ENCODE data around the gene HPSE.
A peak's percentile ranks its signal among the peaks of the same experiment; 100 is the strongest.
"Not testable (repeated sequence)": the region's sequence is repeated elsewhere in the genome, so short reads cannot be mapped to it uniquely, and the experiment has no call there.

HPSE gene

GRCh38 chr4:83335701-83336100 lies 1.1 kb upstream of the HPSE start:
- TF ChIP-seq CTCF (IDR thresholded peaks at IDR 0.05; ENCODE audit: borderline replicate concordance, insufficient read depth, low read depth, low read length) = no peak
- no peak overlapping the region for H3K4me3 ChIP-seq (ENCODE audit: low read depth, low read length)

GRCh38 chr4:83331956-83332355 lies 2.7 kb downstream of the HPSE start:
- no peak for TF ChIP-seq CTCF (IDR thresholded peaks at IDR 0.05; ENCODE audit: borderline replicate concordance, insufficient read depth, low read depth, low read length)
- no peak overlapping the region for H3K4me3 ChIP-seq (ENCODE audit: low read depth, low read length)

DNA sequence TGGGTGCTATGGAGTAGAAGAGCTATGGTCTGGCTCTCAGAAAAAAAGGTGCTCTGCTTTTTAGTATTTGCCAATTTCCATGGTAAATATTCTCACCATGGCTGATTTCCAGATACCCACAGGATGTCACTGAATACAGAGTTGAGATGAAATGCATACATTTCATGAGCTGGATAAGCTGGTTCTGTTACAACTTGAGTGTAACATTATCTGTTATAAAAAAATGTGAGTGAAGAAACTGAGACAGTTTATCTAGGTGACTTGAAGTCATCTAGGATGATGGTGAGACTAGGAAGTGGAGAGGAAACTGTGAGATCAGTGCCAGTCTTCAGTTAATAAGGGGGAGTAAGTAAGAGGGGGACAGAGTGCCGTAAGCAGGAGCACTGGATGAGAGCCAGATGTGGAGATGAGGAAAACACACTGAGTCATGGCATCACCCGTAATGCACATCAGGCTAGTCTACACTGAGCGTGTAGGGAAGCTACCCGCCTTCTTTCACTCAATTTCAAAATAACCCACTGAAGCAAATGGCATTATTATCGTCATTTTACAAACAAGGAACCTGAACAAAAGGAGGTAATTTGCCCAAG lies 5.0 kb downstream of the HPSE start:
- no peak overlapping the region for H3K4me3 ChIP-seq (ENCODE audit: low read depth, low read length)
- TF ChIP-seq CTCF (IDR thresholded peaks at IDR 0.05; ENCODE audit: borderline replicate concordance, insufficient read depth, low read depth, low read length) = no peak

- TF ChIP-seq CTCF (IDR thresholded peaks at IDR 0.05; ENCODE audit: borderline replicate concordance, insufficient read depth, low read depth, low read length) = peak; percentile 14; the same call in 1 of the 2 replicates
- no peak overlapping the region for H3K4me3 ChIP-seq (ENCODE audit: low read depth, low read length)
Observed at GRCh38 chr4:83328521-83329187, 6.0 kb downstream of the HPSE start.

GRCh38 chr4:83326546-83326945 lies 8.1 kb downstream of the HPSE start:
- TF ChIP-seq CTCF (IDR thresholded peaks at IDR 0.05; ENCODE audit: borderline replicate concordance, insufficient read depth, low read depth, low read length) = no peak
- H3K4me3 ChIP-seq (ENCODE audit: low read depth, low read length) = no peak overlapping the region

GRCh38 chr4:83325306-83325705 lies 9.3 kb downstream of the HPSE start:
- H3K4me3 ChIP-seq (ENCODE audit: low read depth, low read length) = not testable (repeated sequence)

DNA sequence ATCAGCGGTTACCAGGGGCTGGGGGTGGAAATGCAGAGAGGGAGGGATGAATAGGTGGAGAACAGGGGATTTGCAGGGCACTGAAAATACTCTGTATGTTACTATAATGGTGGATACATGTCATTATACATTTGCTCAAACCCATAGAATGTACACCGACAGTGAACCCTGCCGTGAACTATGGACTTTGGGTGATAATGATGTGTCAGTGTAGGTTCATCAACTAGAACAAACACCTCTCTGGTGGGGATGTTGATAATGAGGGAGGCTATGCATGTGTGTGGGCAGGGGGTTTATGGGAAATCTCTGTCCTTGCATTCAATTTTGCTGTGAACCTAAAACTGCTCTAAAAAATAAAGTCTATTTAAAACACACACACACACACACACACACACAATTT lies 11.5 kb downstream of the HPSE start:
- H3K4me3 ChIP-seq (ENCODE audit: low read depth, low read length) = no peak overlapping the region
- no peak for TF ChIP-seq CTCF (IDR thresholded peaks at IDR 0.05; ENCODE audit: borderline replicate concordance, insufficient read depth, low read depth, low read length)
